ENCODE measurements around the gene SMCO4.

Gene SMCO4

DNA sequence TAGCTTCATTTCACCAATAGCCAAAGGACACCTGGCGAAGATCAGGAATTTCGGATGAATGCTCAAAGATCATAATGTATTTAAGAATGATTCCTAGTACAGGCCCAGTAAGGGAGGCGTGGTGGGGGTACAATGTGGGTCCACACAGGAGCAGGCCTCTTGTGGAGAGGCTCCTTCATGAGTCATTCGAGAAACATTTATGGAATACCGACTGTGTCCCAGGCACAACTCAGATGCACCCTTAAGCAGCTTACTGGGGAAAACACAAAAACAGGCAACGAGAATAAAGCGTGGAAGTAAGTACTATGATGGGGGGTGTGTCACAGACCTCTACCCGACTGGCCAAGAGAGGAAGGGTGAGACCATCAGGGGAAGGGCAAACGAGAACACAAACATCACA lies 44.5 kb downstream of the SMCO4 start:
- DNase-seq, result peak; percentile 50

GRCh38 chr11:93498161-93498560 lies 45.0 kb downstream of the SMCO4 start:
- DNase-seq, result no peak

DNA sequence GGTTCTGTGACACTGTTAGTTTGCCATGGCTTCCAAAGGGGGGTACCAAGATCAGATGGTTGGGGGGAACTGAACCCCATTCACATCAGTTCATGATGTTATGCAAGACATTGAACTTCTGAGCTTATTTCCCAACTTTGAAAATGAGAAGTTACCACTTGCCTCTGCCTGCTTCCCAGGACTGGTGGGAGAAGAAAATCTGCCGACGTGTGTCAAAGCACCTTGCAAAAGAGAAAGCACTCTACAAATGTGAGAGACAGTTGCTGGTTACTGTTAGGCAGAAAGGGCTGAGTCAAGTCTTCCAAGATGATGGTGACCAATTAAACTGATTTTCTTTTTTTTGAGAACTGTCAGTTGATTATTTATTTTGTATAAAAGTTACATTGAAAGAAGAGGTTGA lies 45.6 kb downstream of the SMCO4 start:
- no peak for DNase-seq

DNA sequence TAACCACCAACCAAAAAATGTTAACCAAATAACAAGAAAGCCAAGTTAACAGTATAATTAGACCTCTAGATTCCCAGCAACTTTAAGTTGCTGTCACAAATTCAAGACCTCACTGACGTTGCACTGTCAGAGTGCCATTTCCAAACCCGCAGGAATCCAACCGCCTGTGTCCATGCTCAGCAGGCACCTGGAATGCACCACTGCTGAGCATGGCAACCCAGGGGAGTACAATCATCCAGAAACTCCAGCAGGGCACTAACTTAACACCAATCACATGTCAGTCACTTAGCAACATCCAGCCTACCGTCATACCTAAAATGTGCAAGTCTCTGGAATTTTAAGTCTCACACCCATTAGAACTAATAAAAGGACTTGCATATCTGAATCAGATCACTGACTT lies 48.8 kb downstream of the SMCO4 start:
- DNase-seq, result peak; percentile 96

- DNase-seq, result no peak
These were observed 49.8 kb downstream of the SMCO4 start for GRCh38 chr11:93493252-93493897.

GRCh38 chr11:93492464-93493251 lies 50.5 kb downstream of the SMCO4 start:
- no peak for DNase-seq

DNA sequence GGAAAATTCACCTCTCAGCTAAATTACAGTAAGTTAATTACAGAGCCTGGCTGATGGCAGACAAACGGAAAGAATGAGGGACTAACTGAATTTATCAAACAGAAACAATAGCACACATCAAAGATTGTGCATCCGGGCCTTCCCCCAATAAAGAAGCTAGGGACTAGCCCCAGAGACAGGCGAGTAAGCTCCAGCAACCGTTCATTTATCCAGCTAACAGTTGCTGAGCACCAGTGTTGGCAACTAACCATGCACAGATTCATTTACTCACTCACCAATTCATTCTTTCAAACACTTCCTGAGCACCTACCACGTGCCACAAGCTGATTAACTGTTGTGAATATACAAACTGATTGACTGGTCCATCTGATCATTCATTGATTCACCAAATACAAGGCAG lies 51.2 kb downstream of the SMCO4 start:
- DNase-seq, result no peak

DNA sequence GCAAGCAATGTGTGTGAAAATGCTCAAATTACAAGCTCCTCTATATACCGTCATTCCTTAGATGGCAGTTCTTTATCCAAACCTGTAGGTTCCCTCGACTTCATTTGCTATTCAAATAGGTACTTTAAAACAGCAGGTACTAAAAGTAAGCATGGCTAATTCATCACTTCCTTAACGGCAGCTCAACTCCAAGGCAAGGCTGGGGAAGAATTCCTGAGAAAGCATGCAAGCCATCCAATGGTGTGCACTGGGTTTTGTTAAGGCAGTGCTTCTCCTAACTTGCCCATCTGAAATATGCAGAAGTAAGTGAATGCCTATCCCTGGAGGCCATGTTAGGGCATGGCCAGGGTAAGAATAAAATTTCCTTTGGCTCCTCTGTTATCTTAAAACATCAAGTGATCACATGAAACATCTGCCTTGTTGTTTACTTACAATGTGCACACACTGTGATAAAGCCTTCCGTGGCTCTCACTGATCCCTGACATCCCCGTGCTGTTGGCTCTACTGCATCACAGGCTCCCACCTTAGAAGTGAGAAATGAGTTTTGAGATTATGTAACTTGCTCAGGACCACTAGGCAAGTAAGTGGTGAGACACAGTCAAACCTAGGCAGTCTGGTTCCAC lies 52.1 kb downstream of the SMCO4 start:
- no peak for DNase-seq

DNA sequence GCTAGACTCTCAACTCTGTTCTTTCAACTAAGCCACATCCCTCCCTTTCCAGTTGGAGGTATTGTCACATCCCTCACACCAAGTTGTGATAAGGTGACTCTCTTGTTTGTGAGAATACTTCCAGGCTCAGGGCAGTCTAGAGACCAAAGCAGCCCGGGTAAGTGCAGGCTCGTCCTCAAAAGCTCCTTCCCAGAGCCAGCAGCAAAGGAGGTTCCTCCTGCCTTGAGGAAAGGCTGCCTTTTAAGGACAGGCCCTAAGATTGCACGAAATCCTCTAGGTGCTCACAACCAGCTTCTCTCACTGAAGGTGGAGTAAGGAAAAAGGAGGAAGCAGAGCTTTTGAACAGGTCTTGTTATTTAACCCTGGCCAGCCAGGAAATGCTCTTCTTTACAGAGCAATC lies 53.4 kb downstream of the SMCO4 start:
- no peak for DNase-seq

DNA sequence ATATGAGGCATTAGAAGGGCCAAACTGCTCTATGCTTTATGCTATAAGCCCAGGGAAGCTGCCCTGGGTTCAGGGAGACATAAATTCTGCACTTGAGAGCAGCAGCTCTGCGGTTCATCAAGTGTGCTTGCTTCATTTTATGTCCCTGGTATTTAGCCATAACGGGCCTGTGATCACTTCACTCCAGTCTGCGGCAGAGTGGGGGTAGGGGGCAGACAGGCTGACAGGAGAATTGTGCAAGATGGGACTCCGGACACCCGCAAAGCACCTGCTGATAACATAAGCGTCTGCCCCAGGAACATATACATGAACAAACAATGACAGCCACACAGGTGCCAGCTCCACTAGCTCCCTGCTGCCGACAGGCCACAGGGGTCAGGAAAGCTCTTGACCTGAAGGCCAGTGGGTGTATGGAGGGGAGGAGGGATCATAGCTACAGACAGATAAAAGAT lies 56.1 kb downstream of the SMCO4 start:
- DNase-seq, result no peak

- no peak for DNase-seq
These were observed 57.2 kb downstream of the SMCO4 start for GRCh38 chr11:93485983-93486382.

GRCh38 chr11:93484716-93485115 lies 58.5 kb downstream of the SMCO4 start:
- no peak for DNase-seq

GRCh38 chr11:93482556-93482955 lies 60.6 kb downstream of the SMCO4 start:
- DNase-seq, result no peak

GRCh38 chr11:93481696-93482095 lies 61.5 kb downstream of the SMCO4 start:
- DNase-seq, result no peak

GRCh38 chr11:93481279-93481678 lies 61.9 kb downstream of the SMCO4 start:
- DNase-seq, result no peak

GRCh38 chr11:93480756-93481155 lies 62.4 kb downstream of the SMCO4 start:
- DNase-seq, result no peak

- DNase-seq, result no peak
These were observed 62.9 kb downstream of the SMCO4 start for GRCh38 chr11:93480256-93480655.

DNA sequence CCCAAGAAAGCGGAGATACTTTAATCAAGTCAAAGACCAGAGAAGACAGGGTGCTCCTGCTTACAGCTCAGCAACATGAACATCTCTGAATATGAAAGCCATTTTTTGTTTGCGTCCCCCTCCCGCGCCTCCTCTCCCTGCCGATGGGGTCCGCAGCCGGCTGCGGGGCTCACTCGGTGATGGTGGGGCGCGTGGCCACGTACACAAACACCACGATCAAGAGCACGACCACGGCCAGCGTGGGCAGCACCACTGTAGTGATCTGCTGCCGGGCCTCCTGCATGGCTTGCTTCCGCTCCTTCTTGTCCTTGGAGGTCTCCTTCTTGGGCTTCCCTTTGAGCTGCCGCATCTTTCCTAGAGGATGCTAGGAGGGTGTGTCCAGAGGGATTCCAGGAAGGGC lies 64.3 kb downstream of the SMCO4 start:
- no peak for DNase-seq

DNA sequence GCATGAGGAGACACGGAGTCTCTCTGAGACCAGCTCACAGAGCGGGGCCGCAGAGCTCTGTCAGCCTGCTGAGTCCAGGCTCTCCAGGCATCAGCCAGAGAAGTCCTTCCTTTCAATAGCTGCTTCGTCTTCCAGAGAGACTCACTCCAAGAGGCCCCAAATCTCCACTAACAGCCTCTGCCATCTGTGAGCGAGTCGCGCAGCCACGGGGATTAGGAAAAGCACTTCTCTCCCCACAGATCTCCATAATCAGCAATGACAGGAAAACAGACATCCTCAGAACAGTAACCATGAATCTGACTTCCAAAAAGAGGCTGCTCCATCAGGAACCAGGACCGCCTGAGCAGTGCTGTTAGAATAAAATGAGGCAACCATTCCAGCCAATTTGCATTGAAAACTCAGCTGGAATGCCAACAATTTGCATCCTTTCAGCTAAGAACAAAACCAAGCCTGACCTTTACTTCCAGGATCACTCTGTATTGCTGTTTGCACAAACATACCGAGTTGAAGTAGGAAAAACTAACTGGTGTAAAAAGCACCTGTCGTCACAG lies 65.4 kb downstream of the SMCO4 start:
- no peak for DNase-seq

DNA sequence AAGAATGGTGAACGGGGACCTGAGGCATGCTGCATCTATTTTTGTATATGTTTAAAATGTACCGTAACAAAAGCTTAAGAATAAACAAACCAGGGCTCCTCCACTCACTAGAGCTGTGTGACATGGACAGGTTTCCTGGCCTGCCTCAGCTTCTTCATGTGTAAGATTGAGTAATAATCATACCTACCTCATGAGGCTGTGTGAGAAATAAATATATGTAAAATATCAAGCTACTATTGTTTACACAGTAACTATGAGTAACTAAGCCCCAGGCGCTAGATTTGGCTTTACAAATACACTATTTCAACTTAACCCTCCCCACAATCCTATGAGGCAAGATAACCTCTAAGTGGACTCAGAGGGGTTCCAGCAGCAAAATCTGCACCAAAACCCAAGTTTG lies 66.4 kb downstream of the SMCO4 start:
- no peak for DNase-seq

- no peak for DNase-seq
These were observed 69.1 kb downstream of the SMCO4 start for GRCh38 chr11:93474123-93474522.

DNA sequence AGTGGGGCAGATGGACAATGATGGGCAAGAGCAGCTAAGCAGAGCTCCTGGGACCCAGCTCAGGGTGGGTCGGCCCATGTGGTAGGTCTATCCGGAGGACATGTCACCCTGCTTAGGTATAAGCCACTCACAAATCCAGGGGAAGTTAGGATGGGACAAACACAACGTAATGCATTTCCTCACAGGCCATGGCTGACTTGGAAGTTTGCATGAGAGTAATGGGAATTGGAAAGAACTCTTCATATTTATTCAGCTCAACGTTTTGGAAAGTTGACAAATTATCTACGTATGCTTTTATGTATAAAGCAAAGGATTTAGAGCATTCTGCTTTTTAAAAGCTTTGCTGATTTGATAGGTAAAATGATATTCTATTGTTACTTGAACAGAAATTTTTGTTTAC lies 74.9 kb downstream of the SMCO4 start:
- no peak for DNase-seq

DNA sequence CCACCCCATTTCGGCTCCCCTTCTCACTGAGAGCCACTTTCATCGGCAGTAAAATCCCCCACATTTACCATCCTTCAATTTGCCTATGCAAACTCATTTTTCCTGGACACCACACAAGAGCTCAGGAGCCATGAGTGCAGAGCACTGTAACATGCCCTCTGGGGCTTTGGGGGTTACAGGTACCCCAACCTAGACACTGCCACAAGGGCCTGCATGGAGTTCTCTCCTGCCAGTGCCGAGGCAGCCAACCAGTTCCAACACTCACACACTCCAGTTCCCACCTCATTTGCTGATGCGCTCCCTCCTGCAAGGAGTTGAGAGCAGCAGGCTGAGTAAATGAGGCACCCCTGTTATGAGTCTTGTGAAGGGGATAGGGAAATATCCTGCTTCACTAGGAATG lies 76.1 kb downstream of the SMCO4 start:
- no peak for DNase-seq

Measured in kidney glomerular epithelial cell (primary cell).